Measurements from ENCODE around the gene ZNF865. TPM values are rescaled to one million over a fixed set of nuclear protein-coding genes. Genes with fewer than 3 reads are reported as not detected.

ZNF865 gene
- total RNA-seq, 1 experiment from 2014 or later: 3.5 TPM

DNA sequence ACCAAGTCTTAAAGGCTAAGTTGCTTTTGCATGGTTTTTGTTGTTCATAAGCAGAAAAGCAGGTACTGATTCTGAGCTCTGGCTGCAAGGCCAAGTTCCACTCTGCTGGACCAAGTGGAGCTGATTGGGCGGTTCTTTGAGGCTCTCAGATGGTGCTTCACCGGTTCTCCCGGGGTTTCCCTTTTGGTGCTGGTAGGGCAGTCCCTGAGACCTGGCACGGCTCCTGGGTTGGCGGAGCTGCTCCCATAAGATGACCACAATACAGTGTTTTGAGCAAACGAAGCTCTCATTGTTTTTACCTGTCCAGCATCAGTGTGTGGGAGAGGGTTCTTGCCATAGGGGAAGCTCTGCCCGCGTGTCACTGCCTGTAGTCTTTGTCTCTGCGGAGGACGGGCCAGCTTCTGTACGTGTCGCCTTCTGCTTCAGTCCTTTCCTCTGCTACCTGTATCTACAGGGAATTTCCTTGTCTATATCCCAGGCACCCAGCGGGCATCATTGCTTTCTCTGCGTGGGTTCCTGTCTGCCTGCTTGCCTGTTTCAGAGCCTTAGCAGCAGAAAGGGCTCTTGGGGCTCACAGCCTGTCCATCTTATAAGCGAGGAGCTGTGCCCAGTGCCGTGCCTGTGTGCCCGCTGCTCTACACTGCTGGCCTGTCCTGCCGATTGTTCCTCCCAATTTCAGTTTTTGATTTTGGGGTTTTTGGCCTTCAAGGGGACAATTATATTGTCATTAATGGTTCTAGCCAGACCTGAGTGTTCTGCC lies 51.7 kb downstream of the ZNF865 start:
- DNase-seq: no peak
- no peaks in the 10 kb centered on the region for H3K27me3 ChIP-seq (ENCODE audit: control insufficient read depth, insufficient read depth, low read length)
- no peak overlapping the region for H3K4me3 ChIP-seq (ENCODE audit: insufficient read depth, low read depth, low read length)
- H3K36me3 ChIP-seq (replicated peaks; ENCODE audit: control insufficient read depth, insufficient read depth, low read length): peaks cover 17% of the 10 kb centered on the region

GRCh38 chr19:55658846-55659459 lies 53.5 kb downstream of the ZNF865 start:
- no peak for DNase-seq
- Histone ChIP-seq H3K27me3 (ENCODE audit: control insufficient read depth, insufficient read depth, low read length) (no peaks in the 10 kb centered on the region), H3K36me3 (replicated peaks; ENCODE audit: control insufficient read depth, insufficient read depth, low read length) (peaks cover 33% of the 10 kb centered on the region), H3K4me3 (ENCODE audit: insufficient read depth, low read depth, low read length) (no peak overlapping the region)

DNA sequence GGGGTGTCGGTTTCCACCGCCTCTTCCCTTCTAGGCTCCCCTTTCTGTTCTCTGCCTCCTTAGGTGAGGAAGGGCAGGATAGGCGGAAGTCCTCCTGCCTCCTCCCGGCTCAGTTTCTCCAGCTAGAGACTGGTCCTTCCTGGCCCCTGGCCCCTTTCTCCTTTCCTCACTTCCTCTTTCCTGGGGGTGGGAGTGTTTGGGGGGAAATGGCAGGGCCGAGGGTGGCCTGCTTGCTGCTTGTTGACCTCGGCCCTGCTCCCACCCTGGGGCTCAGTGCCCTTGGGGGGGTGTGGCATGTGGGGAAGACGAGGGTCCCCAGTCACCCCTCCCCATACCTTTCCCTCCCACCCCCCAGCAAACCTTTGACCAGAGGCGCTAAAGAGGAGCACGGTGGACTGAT lies 54.4 kb downstream of the ZNF865 start:
- no peak for DNase-seq
- H3K36me3 ChIP-seq (replicated peaks; ENCODE audit: control insufficient read depth, insufficient read depth, low read length): peaks cover 39% of the 10 kb centered on the region
- H3K4me3 ChIP-seq (ENCODE audit: insufficient read depth, low read depth, low read length): no peak overlapping the region
- H3K27me3 ChIP-seq (ENCODE audit: control insufficient read depth, insufficient read depth, low read length): no peaks in the 10 kb centered on the region

GRCh38 chr19:55660404-55660803 lies 55.0 kb downstream of the ZNF865 start:
- no peak overlapping the region for H3K4me3 ChIP-seq (ENCODE audit: insufficient read depth, low read depth, low read length)
- DNase-seq: no peak
- H3K36me3 ChIP-seq (replicated peaks; ENCODE audit: control insufficient read depth, insufficient read depth, low read length): peaks cover 42% of the 10 kb centered on the region
- no peaks in the 10 kb centered on the region for H3K27me3 ChIP-seq (ENCODE audit: control insufficient read depth, insufficient read depth, low read length)

- Histone ChIP-seq H3K27me3 (ENCODE audit: control insufficient read depth, insufficient read depth, low read length) (no peaks in the 10 kb centered on the region), H3K36me3 (replicated peaks; ENCODE audit: control insufficient read depth, insufficient read depth, low read length) (peaks cover 44% of the 10 kb centered on the region), H3K4me3 (ENCODE audit: insufficient read depth, low read depth, low read length) (no peak overlapping the region)
- no peak for DNase-seq
Observed at GRCh38 chr19:55660991-55661390, 55.5 kb downstream of the ZNF865 start.

DNA sequence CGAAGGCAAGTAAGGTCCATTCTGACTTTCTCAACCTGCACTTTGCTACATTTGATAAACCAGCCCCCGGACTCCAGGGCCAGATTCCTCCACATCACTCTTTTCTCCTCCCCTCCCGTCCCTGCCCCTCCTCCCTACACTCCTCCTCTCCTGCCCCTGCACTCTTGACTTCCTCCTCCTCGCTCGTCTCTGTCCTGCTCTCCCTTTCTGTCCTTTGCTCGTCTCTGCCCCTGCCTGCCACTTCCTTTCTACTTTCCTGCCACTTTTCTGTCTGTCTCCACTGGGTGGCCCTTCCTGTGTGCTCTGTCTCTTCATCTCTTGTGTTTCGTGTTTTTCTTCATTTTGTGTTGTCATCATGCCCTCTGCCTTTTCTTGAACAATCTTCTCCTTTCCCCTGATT lies 56.4 kb downstream of the ZNF865 start:
- Histone ChIP-seq H3K36me3 (replicated peaks; ENCODE audit: control insufficient read depth, insufficient read depth, low read length) (peaks cover 53% of the 10 kb centered on the region), H3K4me3 (ENCODE audit: insufficient read depth, low read depth, low read length) (no peak overlapping the region), H3K27me3 (ENCODE audit: control insufficient read depth, insufficient read depth, low read length) (no peaks in the 10 kb centered on the region)
- no peak for DNase-seq

GRCh38 chr19:55663846-55664536 lies 58.5 kb downstream of the ZNF865 start:
- Histone ChIP-seq H3K27me3 (ENCODE audit: control insufficient read depth, insufficient read depth, low read length) (no peaks in the 10 kb centered on the region), H3K36me3 (replicated peaks; ENCODE audit: control insufficient read depth, insufficient read depth, low read length) (peaks cover 65% of the 10 kb centered on the region), H3K4me3 (ENCODE audit: insufficient read depth, low read depth, low read length) (no peak overlapping the region)
- no peak for DNase-seq

DNA sequence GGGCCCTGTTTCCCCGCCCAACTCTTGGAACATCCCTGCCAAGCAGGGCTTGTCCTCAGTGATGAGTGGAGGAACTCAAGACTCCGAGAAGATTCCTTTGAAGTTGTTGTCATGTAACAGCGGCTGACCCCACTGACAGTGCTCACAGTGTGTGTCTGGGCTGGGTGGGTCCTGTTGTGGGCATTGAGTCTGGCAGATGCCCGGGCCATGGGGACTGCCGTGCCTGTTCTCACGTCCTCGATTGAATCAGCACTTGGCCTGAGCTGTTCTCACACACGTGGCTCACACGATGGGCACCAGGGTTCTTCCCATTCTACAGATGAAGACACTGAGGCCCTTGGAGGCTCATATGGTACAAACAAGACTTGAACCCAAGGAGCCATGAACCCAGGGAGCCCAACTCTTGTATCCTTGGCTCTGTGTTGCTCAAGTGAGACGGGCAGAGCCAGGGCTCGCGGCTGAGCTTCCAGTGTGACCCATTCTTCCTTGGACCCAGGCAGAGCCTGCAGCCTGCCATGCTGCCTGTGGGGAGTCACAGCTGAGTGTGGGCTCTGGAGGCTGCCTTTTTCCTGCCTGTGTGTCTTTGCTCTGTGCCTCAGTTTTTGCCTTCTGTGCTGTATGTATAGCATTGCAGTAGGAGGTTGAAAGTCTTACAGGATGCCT lies 61.0 kb downstream of the ZNF865 start:
- Histone ChIP-seq H3K27me3 (ENCODE audit: control insufficient read depth, insufficient read depth, low read length) (no peaks in the 10 kb centered on the region), H3K36me3 (replicated peaks; ENCODE audit: control insufficient read depth, insufficient read depth, low read length) (peaks cover 63% of the 10 kb centered on the region), H3K4me3 (ENCODE audit: insufficient read depth, low read depth, low read length) (no peak overlapping the region)
- no peak for DNase-seq

Other genes starting within 250 kb of the ZNF865 start
- not detected in 2 replicates for gene GARIN5B, start 242.4 kb upstream of the ZNF865 start, total RNA-seq (2014; rRNA removed; shearing (Covaris generic))
- 0.59 and 1.2 TPM in 2 replicates for gene IL11, start 235.2 kb upstream of the ZNF865 start, total RNA-seq (2014; rRNA removed; shearing (Covaris generic))
- gene TMEM190, start 228.8 kb upstream of the ZNF865 start, total RNA-seq (2014; rRNA removed; shearing (Covaris generic)): not detected in 2 replicates
- 1.0 TPM in 1 of 2 replicates, not detected in the other for gene TMEM238, start 221.4 kb upstream of the ZNF865 start, total RNA-seq (2014; rRNA removed; shearing (Covaris generic))
- gene RPL28, start 219.7 kb upstream of the ZNF865 start, total RNA-seq (2014; rRNA removed; shearing (Covaris generic)): 458 and 505 TPM in 2 replicates
- gene UBE2S, start 197.9 kb upstream of the ZNF865 start, total RNA-seq (2014; rRNA removed; shearing (Covaris generic)): 369 and 380 TPM in 2 replicates
- 0.04 and 0.07 TPM in 2 replicates for gene SHISA7, start 162.3 kb upstream of the ZNF865 start, total RNA-seq (2014; rRNA removed; shearing (Covaris generic))
- gene ISOC2, start 144.0 kb upstream of the ZNF865 start, total RNA-seq (2014; rRNA removed; shearing (Covaris generic)): 178 and 185 TPM in 2 replicates
- gene C19orf85, start 140.9 kb upstream of the ZNF865 start, total RNA-seq (2014; rRNA removed; shearing (Covaris generic)): 1.6 and 3.7 TPM in 2 replicates
- gene ZNF628, start 129.0 kb upstream of the ZNF865 start, total RNA-seq (2014; rRNA removed; shearing (Covaris generic)): 5.8 and 8.1 TPM in 2 replicates
- 56.0 and 71.2 TPM in 2 replicates for gene NAT14, start 120.5 kb upstream of the ZNF865 start, total RNA-seq (2014; rRNA removed; shearing (Covaris generic))
- gene SSC5D, start 117.2 kb upstream of the ZNF865 start, total RNA-seq (2014; rRNA removed; shearing (Covaris generic)): 0.48 and 0.87 TPM in 2 replicates
- gene SBK2, start 68.5 kb upstream of the ZNF865 start, total RNA-seq (2014; rRNA removed; shearing (Covaris generic)): 4.0 and 4.6 TPM in 2 replicates
- 0.17 and 2.4 TPM in 2 replicates for gene SBK3, start 60.1 kb upstream of the ZNF865 start, total RNA-seq (2014; rRNA removed; shearing (Covaris generic))
- gene ZNF579, start 24.8 kb upstream of the ZNF865 start, total RNA-seq (2014; rRNA removed; shearing (Covaris generic)): 17.2 and 20.5 TPM in 2 replicates
- gene FIZ1, start 6.1 kb upstream of the ZNF865 start, total RNA-seq (2014; rRNA removed; shearing (Covaris generic)): 4.3 and 4.7 TPM in 2 replicates
- gene ZNF524, start 5.4 kb upstream of the ZNF865 start, total RNA-seq (2014; rRNA removed; shearing (Covaris generic)): 11.2 and 13.6 TPM in 2 replicates
- gene ZNF784, start 18.9 kb downstream of the ZNF865 start, total RNA-seq (2014; rRNA removed; shearing (Covaris generic)): 9.8 and 12.5 TPM in 2 replicates
- 16.0 and 25.0 TPM in 2 replicates for gene ZNF580, start 35.4 kb downstream of the ZNF865 start, total RNA-seq (2014; rRNA removed; shearing (Covaris generic))
- 64.7 and 67.0 TPM in 2 replicates for gene ZNF581, start 38.0 kb downstream of the ZNF865 start, total RNA-seq (2014; rRNA removed; shearing (Covaris generic))
- gene CCDC106, start 42.6 kb downstream of the ZNF865 start, total RNA-seq (2014; rRNA removed; shearing (Covaris generic)): 13.2 and 14.4 TPM in 2 replicates
- 231 and 289 TPM in 2 replicates for gene U2AF2, start 49.4 kb downstream of the ZNF865 start, total RNA-seq (2014; rRNA removed; shearing (Covaris generic))
- 156 and 157 TPM in 2 replicates for gene EPN1, start 69.6 kb downstream of the ZNF865 start, total RNA-seq (2014; rRNA removed; shearing (Covaris generic))
- gene NLRP9, start 132.8 kb downstream of the ZNF865 start, total RNA-seq (2014; rRNA removed; shearing (Covaris generic)): not detected in 2 replicates
- not detected in 2 replicates for gene RFPL4A, start 153.4 kb downstream of the ZNF865 start, total RNA-seq (2014; rRNA removed; shearing (Covaris generic))
- not detected in 2 replicates for gene RFPL4AL1, start 163.5 kb downstream of the ZNF865 start, total RNA-seq (2014; rRNA removed; shearing (Covaris generic))
- not detected in 2 replicates for gene NLRP11, start 226.4 kb downstream of the ZNF865 start, total RNA-seq (2014; rRNA removed; shearing (Covaris generic))
- gene NLRP4, start 230.9 kb downstream of the ZNF865 start, total RNA-seq (2014; rRNA removed; shearing (Covaris generic)): not detected in 2 replicates

Measured in H7 (cell line).